Upper lobe of right lung (tissue), 1 donor: Measurements from ENCODE around the gene FOXI3. TPM values are rescaled to one million over a fixed set of nuclear protein-coding genes. Genes with fewer than 3 reads are reported as not detected.
A peak's percentile ranks its signal among the peaks of the same experiment; 100 is the strongest.

Experiments used
- ATAC-seq: fragments of 200-7000 bp; cut with Tn5 transposase; one replicate; pipeline ENCODE4 v1.9.1; 2020; ENCODE audit warnings: mild to moderate bottlenecking, moderate library complexity
- DNase-seq: peaks from one replicate; pipeline ENCODE4 v3.0.0-alpha.2; 2020
- H3K27ac ChIP-seq: fragments of 200-600 bp; one replicate; pipeline ENCODE4 v1.8.0; 2022
- H3K27me3 ChIP-seq: fragments of 200-600 bp; one replicate; pipeline ENCODE4 v1.8.0; 2022; ENCODE audit warnings: mild to moderate bottlenecking
- H3K36me3 ChIP-seq: fragments of 200-600 bp; one replicate; pipeline ENCODE4 v1.8.0; 2022
- H3K4me1 ChIP-seq: fragments of 200-600 bp; one replicate; pipeline ENCODE4 v1.8.0; 2022
- H3K4me3 ChIP-seq: fragments of 200-600 bp; one replicate; pipeline ENCODE4 v1.8.0; 2022; ENCODE audit warnings: mild to moderate bottlenecking
- H3K9me3 ChIP-seq: fragments of 200-600 bp; one replicate; pipeline ENCODE4 v1.8.0; 2022
- CTCF ChIP-seq: fragments of 200-600 bp; IDR thresholded peaks from one replicate; pipeline ENCODE4 v1.8.0; 2022; ENCODE audit warnings: antibody characterized with exemption
- intact Hi-C: fragments of 100-400 bp; cut with DNase I; formaldehyde crosslinking; loops from one replicate; pipeline ENCODE4 v1.11.0; 2022
- total RNA-seq: library from RNA; stranded (reverse); fragmentation: NEBNext Ultra II Directional; extraction: Animal tissue kit (Norgen Biotek cat#: 25700); gene quantifications from one replicate; pipeline ENCODE4 v1.2.1, GENCODE V29; 2021
- donor health status: DM: no; HTN: yes; CAD: no; lungs with severe emphysema.

The FOXI3 gene
- total RNA-seq, 1 donor from 2014 or later, result not detected

GRCh38 chr2:88483200-88483599, 30.7 kb upstream of the FOXI3 start:
- Histone ChIP-seq H3K27me3 (no peaks in the 10 kb centered on the region), H3K4me1 (no peaks in the 10 kb centered on the region), H3K36me3 (no peaks in the 10 kb centered on the region), H3K4me3 (no peak overlapping the region), H3K27ac (no peak overlapping the region), H3K9me3 (no peaks in the 10 kb centered on the region)
- TF ChIP-seq CTCF, result no peak
- DNase-seq (no peak), ATAC-seq (peak; percentile 72)
- intact Hi-C loops, result no loop called here

GRCh38 chr2:88481691-88482336, 29.3 kb upstream of the FOXI3 start:
- no peak overlapping the region for H3K4me3 ChIP-seq
- intact Hi-C loops, result no loop called here
- no peaks in the 10 kb centered on the region for H3K36me3 ChIP-seq
- H3K4me1 ChIP-seq, result no peaks in the 10 kb centered on the region
- H3K27ac ChIP-seq, result no peak overlapping the region
- no peak for TF ChIP-seq CTCF
- no peaks in the 10 kb centered on the region for H3K9me3 ChIP-seq
- H3K27me3 ChIP-seq, result no peaks in the 10 kb centered on the region
- DNase-seq (no peak), ATAC-seq (peak; percentile 49)

GRCh38 chr2:88472811-88473210, 20.3 kb upstream of the FOXI3 start:
- Histone ChIP-seq H3K9me3 (no peaks in the 10 kb centered on the region), H3K4me1 (no peaks in the 10 kb centered on the region), H3K27me3 (no peaks in the 10 kb centered on the region), H3K27ac (no peak overlapping the region), H3K36me3 (no peaks in the 10 kb centered on the region), H3K4me3 (no peak overlapping the region)
- no peak for ATAC-seq
- no peak for DNase-seq
- intact Hi-C loops, result no loop called here
- TF ChIP-seq CTCF, result no peak

- DNase-seq (peak; percentile 22), ATAC-seq (peak; percentile 81)
- Histone ChIP-seq H3K9me3 (no peaks in the 10 kb centered on the region), H3K4me3 (no peak overlapping the region), H3K27me3 (no peaks in the 10 kb centered on the region), H3K36me3 (no peaks in the 10 kb centered on the region), H3K4me1 (no peaks in the 10 kb centered on the region), H3K27ac (no peak overlapping the region)
- TF ChIP-seq CTCF, result no peak
- intact Hi-C loops, result no loop called here
Measured at GRCh38 chr2:88471083-88471942, 18.8 kb upstream of the FOXI3 start.

GRCh38 chr2:88469202-88470114, 17.0 kb upstream of the FOXI3 start:
- H3K27me3 ChIP-seq, result no peaks in the 10 kb centered on the region
- no peaks in the 10 kb centered on the region for H3K4me1 ChIP-seq
- ATAC-seq, result peak; percentile 24
- TF ChIP-seq CTCF, result no peak
- no peaks in the 10 kb centered on the region for H3K9me3 ChIP-seq
- H3K4me3 ChIP-seq, result no peak overlapping the region
- DNase-seq, result no peak
- no peaks in the 10 kb centered on the region for H3K36me3 ChIP-seq
- no peak overlapping the region for H3K27ac ChIP-seq
- intact Hi-C loops, result no loop called here
